ENCODE measurements around the gene KCNMB4.

GRCh38 chr12:70422631-70423030 lies 56.5 kb downstream of the KCNMB4 start:
- TF ChIP-seq CTCF (conservative IDR thresholded peaks at IDR 0.05; ENCODE audit: low read depth, low read length) = no peak
- TF ChIP-seq EZH2phosphoT487 (IDR thresholded peaks at IDR 0.05; ENCODE audit: borderline replicate concordance, low read length) = no peak

Measured in PC-3 (cell line).